A549 (cell line): ENCODE data around the gene FSTL4. TPM values are rescaled to one million over a fixed set of nuclear protein-coding genes. Genes with fewer than 3 reads are reported as not detected.

Experiments
- ATAC-seq, 2 experiments: fragments of 200-7000 bp in 1 of 2; fragments of >200 bp in 1 of 2; cut with Nextera tagmentation in 1 of 2; cut with Tn5 transposase in 1 of 2; 3 replicates each; pipeline versions ENCODE4 v1.8.0 to v1.9.1; 2018 to 2020; ENCODE audit warnings: mild to moderate bottlenecking in 1 of 2, moderate library complexity in 1 of 2
- CTCF ChIA-PET: fragments of 300-600 bp; sonication (Branson Sonifier 250); formaldehyde crosslinking; extraction: SDS; loops from one replicate; lab custom pipeline; 2021; ENCODE audit warnings: antibody characterized with exemption, inconsistent platforms; lab: Yijun Ruan, JAX
- POLR2A ChIA-PET: fragments of 350-600 bp; formaldehyde crosslinking; extraction: SDS; loops from one replicate; lab custom pipeline; 2021; ENCODE audit warnings: antibody characterized with exemption, inconsistent platforms; lab: Yijun Ruan, JAX
- DNase-seq, 2 experiments: peaks; one replicate each; pipeline versions ENCODE4 v3.0.0 to v3.0.0-alpha.2; 2011 to 2016; ENCODE audit warnings: low read depth in 1 of 2, low spot score in 1 of 2
- FAIRE-seq: peaks from 2 replicates; lab custom pipeline; 2011; peaks lifted over from hg19 to GRCh38; lab: Jason Lieb, UNC
- H3K27ac ChIP-seq, 2 experiments: fragments of >200 bp; sonication (Bioruptor Twin); formaldehyde crosslinking; 3 replicates each; pipeline ENCODE4 v1.5.1; 2016 to 2017
- H3K4me1 ChIP-seq: fragments of >200 bp; sonication (Bioruptor Twin); formaldehyde crosslinking; 3 replicates; pipeline ENCODE4 v1.6.1; 2016
- H3K4me2 ChIP-seq: fragments of >200 bp; sonication (Bioruptor Twin); formaldehyde crosslinking; 3 replicates; pipeline ENCODE4 v1.6.1; 2016
- H3K4me3 ChIP-seq: fragments of >200 bp; sonication (Bioruptor Twin); formaldehyde crosslinking; 3 replicates; pipeline ENCODE4 v1.5.1; 2016
- H3K9me3 ChIP-seq: fragments of >200 bp; sonication (Bioruptor Twin); formaldehyde crosslinking; 3 replicates; pipeline ENCODE4 v1.6.1; 2016
- CBX2 ChIP-seq: fragments of 200-600 bp; sonication (generic); IDR thresholded peaks from 2 replicates; pipeline ENCODE4 v1.6.1; 2016; ENCODE audit warnings: low read depth, mild to moderate bottlenecking, borderline replicate concordance
- CBX8 ChIP-seq: fragments of 200-600 bp; sonication (generic); IDR thresholded peaks from 2 replicates; pipeline ENCODE4 v1.6.1; 2016
- CEBPB ChIP-seq, 2 experiments: fragments of >200 bp in 1 of 2; sonication (Bioruptor Twin) in 1 of 2; formaldehyde crosslinking in 1 of 2; IDR thresholded peaks; 2 replicates each; pipeline ENCODE4 v1.6.1; 2012 to 2016
- CHD2 ChIP-seq: fragments of 150-350 bp; IDR thresholded peaks from 2 replicates; pipeline ENCODE4 v1.6.1; 2014; ENCODE audit warnings: low read length; ENCODE audit not compliant: partially characterized antibody
- CHD4 ChIP-seq: fragments of 200-600 bp; sonication (generic); IDR thresholded peaks from 2 replicates; pipeline ENCODE4 v1.6.1; 2016; ENCODE audit warnings: antibody characterized with exemption, mild to moderate bottlenecking, borderline replicate concordance
- EHF ChIP-seq: fragments of 250-450 bp; sonication (Bioruptor Pico); IDR thresholded peaks from 2 replicates; pipeline ENCODE4 v1.5.0; 2020; ENCODE audit warnings: mild to moderate bottlenecking
- EP300 ChIP-seq, 2 experiments: fragments of >200 bp; sonication (Bioruptor Twin); formaldehyde crosslinking; IDR thresholded peaks; 2 replicates in 1 of 2; 3 replicates in 1 of 2; pipeline ENCODE4 v1.6.1; 2016 to 2017
- FOSL2 ChIP-seq, 2 experiments: fragments of 450-650 bp in 1 of 2; fragments of >200 bp in 1 of 2; sonication (Bioruptor Twin) in 1 of 2; formaldehyde crosslinking; IDR thresholded peaks; 2 replicates each; pipeline versions ENCODE4 v1.5.0 to v1.6.1; 2016 to 2020; ENCODE audit warnings: mild to moderate bottlenecking in 1 of 2, moderate library complexity in 1 of 2
- FOXS1 ChIP-seq: fragments of 250-450 bp; sonication (Bioruptor Pico); IDR thresholded peaks from 2 replicates; pipeline ENCODE4 v1.5.0; 2020; ENCODE audit warnings: mild to moderate bottlenecking, moderate library complexity
- GATA3 ChIP-seq: IDR thresholded peaks from 2 replicates; pipeline ENCODE4 v1.6.1; 2012; ENCODE audit warnings: borderline replicate concordance
- HDAC2 ChIP-seq: fragments of 200-600 bp; sonication (generic); IDR thresholded peaks from 2 replicates; pipeline ENCODE4 v1.6.1; 2016
- HEYL ChIP-seq: fragments of 250-450 bp; sonication (Bioruptor Pico); IDR thresholded peaks from 2 replicates; pipeline ENCODE4 v1.8.0; 2021; ENCODE audit warnings: mild to moderate bottlenecking, moderate library complexity
- HOXB5 ChIP-seq: fragments of 250-450 bp; sonication (Bioruptor Pico); IDR thresholded peaks from 2 replicates; pipeline ENCODE4 v1.5.0; 2020; ENCODE audit warnings: mild to moderate bottlenecking, moderate library complexity
- JUN ChIP-seq, 2 experiments: fragments of >200 bp; sonication (Bioruptor Twin); formaldehyde crosslinking; IDR thresholded peaks; 2 replicates in 1 of 2; 3 replicates in 1 of 2; pipeline ENCODE4 v1.6.1; 2016 to 2017
- JUNB ChIP-seq: fragments of >200 bp; sonication (Bioruptor Twin); formaldehyde crosslinking; IDR thresholded peaks from 2 replicates; pipeline ENCODE4 v1.6.1; 2016
- KDM1A ChIP-seq: fragments of 200-600 bp; sonication (generic); IDR thresholded peaks from 2 replicates; pipeline ENCODE4 v1.6.1; 2016; ENCODE audit warnings: low read depth, mild to moderate bottlenecking
- KDM5A ChIP-seq: fragments of 200-600 bp; sonication (generic); IDR thresholded peaks from 2 replicates; pipeline ENCODE4 v1.6.1; 2016; ENCODE audit warnings: antibody characterized with exemption, mild to moderate bottlenecking
- POLR2AphosphoS2 ChIP-seq: conservative IDR thresholded peaks from 2 replicates; pipeline ENCODE4 v1.6.1; 2012; ENCODE audit warnings: low read length, improper control_type of control experiment, inconsistent platforms
- RARB ChIP-seq: fragments of 250-450 bp; sonication (Bioruptor Pico); IDR thresholded peaks from 2 replicates; pipeline ENCODE4 v1.8.0; 2021; ENCODE audit warnings: mild to moderate bottlenecking, moderate library complexity
- RNF2 ChIP-seq: fragments of 200-600 bp; sonication (generic); IDR thresholded peaks from 2 replicates; pipeline ENCODE4 v1.6.1; 2016; ENCODE audit warnings: low read depth, mild to moderate bottlenecking, antibody characterized with exemption, moderate library complexity, borderline replicate concordance
- SMC3 ChIP-seq: fragments of >200 bp; sonication (Bioruptor Twin); formaldehyde crosslinking; IDR thresholded peaks from 3 replicates; pipeline ENCODE4 v1.6.1; 2018; ENCODE audit warnings: inconsistent platforms
- SREBF2 ChIP-seq: fragments of 450-650 bp; IDR thresholded peaks from 2 replicates; pipeline ENCODE4 v1.6.1; 2014; ENCODE audit warnings: mild to moderate bottlenecking, moderate library complexity
- TFCP2L1 ChIP-seq: fragments of 250-450 bp; sonication (Bioruptor Pico); IDR thresholded peaks from 2 replicates; pipeline ENCODE4 v1.5.0; 2021; ENCODE audit warnings: mild to moderate bottlenecking
- ZFP36 ChIP-seq: fragments of 450-650 bp; IDR thresholded peaks from 2 replicates; pipeline ENCODE4 v1.6.1; 2014; ENCODE audit warnings: borderline replicate concordance; ENCODE audit not compliant: partially characterized antibody
- ZSCAN20 ChIP-seq: fragments of 250-450 bp; sonication (Bioruptor Pico); IDR thresholded peaks from 2 replicates; pipeline ENCODE4 v1.8.0; 2022; ENCODE audit warnings: mild to moderate bottlenecking, moderate library complexity
- WGBS: methylation state at CpG from one replicate; pipeline ENCODE4 v1.1.6; 2017; ENCODE audit errors: missing lambda C conversion rate; 5-methylcytosine and 5-hydroxymethylcytosine counted together
- polyA plus RNA-seq, 4 experiments: library from polyadenylated mRNA; depleted of rRNA in 3 of 4; stranded (reverse); fragments of >200 nt; fragmentation: RNase III in 1 of 4; extraction: RNeasy Plus Mini Kit Qiagen cat#74134 plus additional on column Dnase treatment in 1 of 4; gene quantifications; 2 replicates in 3 of 4; 3 replicates in 1 of 4; pipeline ENCODE4 v1.2.3, GENCODE V29; 2011 to 2017
- TF ChIP-seq, protein P1 (sequence below): fragments of 250-450 bp; sonication (Bioruptor Pico); IDR thresholded peaks from 2 replicates; pipeline ENCODE4 v1.5.0; 2021; ENCODE audit warnings: mild to moderate bottlenecking, moderate library complexity, borderline replicate concordance
- TF ChIP-seq, protein P2 (sequence below): IDR thresholded peaks from 2 replicates; pipeline ENCODE4 v1.6.1; 2012
- TF ChIP-seq, protein P3 (sequence below): fragments of 450-650 bp; IDR thresholded peaks from 2 replicates; pipeline ENCODE4 v1.6.1; 2014; ENCODE audit warnings: antibody characterized with exemption

Gene FSTL4
- polyA plus RNA-seq, 2 of the 4 experiments (the other 2 are of a cell fraction): 1.6 to 1.8 TPM

DNA sequence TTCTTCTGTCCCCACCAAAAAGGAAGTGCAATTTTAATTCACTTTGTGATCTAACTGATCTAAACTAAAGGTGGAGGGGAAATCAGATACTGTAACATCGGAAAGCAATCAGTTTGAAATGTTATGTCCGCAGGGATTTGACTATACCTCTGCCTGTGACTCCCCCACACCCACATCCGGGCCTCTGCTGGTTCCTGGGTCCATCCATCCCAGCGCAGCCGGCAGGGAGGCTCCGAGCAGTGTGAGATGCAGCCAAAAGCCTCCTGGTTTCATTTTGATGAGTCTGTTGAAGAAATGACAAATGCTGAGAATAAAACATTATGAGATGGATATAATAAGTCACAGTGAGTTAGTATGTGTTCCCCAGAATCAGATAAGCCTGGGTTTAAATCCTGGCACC, 8.6 kb downstream of the FSTL4 start:
- no peak for ATAC-seq
- POLR2A ChIA-PET: no interaction called here
- Histone ChIP-seq H3K4me1 (no peaks in the 10 kb centered on the region), H3K9me3 (no peaks in the 10 kb centered on the region), H3K4me2 (no peak overlapping the region), H3K27ac (no peak overlapping the region), H3K4me3 (no peak overlapping the region)
- 47% methylated on average over 6 of the region's 6 CpGs for WGBS
- CTCF ChIA-PET: no interaction called here
- FAIRE-seq: no peak
- no peak for DNase-seq
- TF ChIP-seq FOXS1 (CRISPR knock-in tag) (no peak), ZSCAN20 (no peak), TFCP2L1 (CRISPR knock-in tag) (no peak), EHF (no peak), FOSL2 (IDR thresholded peaks at IDR 0.05) (no peak), FOSL2 (CRISPR knock-in tag; IDR thresholded peaks at IDR 0.05) (no peak), CBX8 (no peak), CEBPB (IDR thresholded peaks at IDR 0.05) (no peak), JUNB (no peak), HOXB5 (no peak), GATA3 (no peak), POLR2AphosphoS2 (no peak), HDAC2 (no peak), RNF2 (no peak), SREBF2 (no peak), EP300 (IDR thresholded peaks at IDR 0.05) (no peak), CBX2 (no peak)

DNA sequence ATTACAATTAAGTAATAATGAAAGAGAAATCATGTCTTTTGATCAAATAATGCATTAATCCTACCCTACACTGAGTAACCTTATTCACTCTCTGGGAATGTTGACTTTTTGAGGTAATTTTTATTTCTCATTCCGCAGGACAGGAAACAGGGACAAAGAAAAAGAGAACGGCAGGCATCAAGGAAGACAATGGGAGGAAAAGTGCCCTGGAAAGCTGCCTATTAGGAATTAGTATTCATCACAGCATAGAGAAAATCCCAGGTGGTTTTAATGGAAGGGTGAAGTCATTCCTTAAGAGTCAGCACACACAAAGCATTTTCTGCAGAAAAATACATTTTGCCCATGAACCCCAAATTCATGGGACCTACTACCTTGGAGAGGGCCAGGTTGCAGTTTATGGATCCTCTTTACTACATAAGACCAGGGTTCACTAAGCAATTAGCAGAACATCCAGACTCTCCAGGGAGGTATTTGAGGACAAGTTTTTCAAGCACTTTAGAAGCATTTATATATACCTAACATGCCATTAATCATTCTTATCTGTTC, 9.4 kb downstream of the FSTL4 start:
- TF ChIP-seq EP300 (IDR thresholded peaks at IDR 0.05) (no peak), ZSCAN20 (no peak)
- TF ChIP-seq, all 56 proteins: peak for 0
- ATAC-seq: no peak
- CTCF ChIA-PET: interaction anchor here (0.8 to 1.2 kb wide), 2 partner anchors 8 to 44 kb away, joined by 3 read pairs; no protein-coding TSS in a partner anchor
- FAIRE-seq: no peak
- no peak overlapping the region for H3K4me2 ChIP-seq
- no peaks in the 10 kb centered on the region for H3K9me3 ChIP-seq
- H3K4me3 ChIP-seq: no peak overlapping the region
- 58% methylated on average over 2 of the region's 2 CpGs for WGBS
- no peaks in the 10 kb centered on the region for H3K4me1 ChIP-seq
- POLR2A ChIA-PET: no interaction called here
- no peak overlapping the region for H3K27ac ChIP-seq
- no peak for DNase-seq

DNA sequence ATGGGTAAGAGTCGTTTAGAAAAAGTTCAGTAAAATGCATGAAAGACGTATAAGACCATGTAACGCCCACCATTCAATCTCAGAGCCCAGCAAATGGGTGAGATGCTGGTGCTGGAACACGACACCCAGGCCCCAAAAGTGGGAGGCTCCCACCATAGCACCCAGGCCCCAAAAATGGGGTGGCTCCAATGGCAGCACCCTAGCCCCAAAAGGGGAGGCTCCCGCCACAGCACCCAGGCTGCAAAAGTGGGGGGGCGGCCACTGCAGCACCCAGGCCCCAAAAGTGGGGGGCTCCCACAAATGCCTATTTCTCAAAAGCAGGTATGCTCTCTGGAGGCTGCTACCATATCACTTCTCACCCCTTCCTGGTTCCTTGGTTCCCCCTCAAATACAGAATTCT, 12.7 kb downstream of the FSTL4 start:
- no peak overlapping the region for H3K4me2 ChIP-seq
- FAIRE-seq (no peak), ATAC-seq (no peak), DNase-seq (no peak)
- H3K27ac ChIP-seq: no peak overlapping the region
- 50% methylated on average over 6 of the region's 6 CpGs for WGBS
- no peak for TF ChIP-seq JUN (IDR thresholded peaks at IDR 0.05)
- no peak for TF ChIP-seq RARB (CRISPR knock-in tag)
- TF ChIP-seq ZFP36: no peak
- TF ChIP-seq KDM1A: no peak
- TF ChIP-seq, protein P1, sequence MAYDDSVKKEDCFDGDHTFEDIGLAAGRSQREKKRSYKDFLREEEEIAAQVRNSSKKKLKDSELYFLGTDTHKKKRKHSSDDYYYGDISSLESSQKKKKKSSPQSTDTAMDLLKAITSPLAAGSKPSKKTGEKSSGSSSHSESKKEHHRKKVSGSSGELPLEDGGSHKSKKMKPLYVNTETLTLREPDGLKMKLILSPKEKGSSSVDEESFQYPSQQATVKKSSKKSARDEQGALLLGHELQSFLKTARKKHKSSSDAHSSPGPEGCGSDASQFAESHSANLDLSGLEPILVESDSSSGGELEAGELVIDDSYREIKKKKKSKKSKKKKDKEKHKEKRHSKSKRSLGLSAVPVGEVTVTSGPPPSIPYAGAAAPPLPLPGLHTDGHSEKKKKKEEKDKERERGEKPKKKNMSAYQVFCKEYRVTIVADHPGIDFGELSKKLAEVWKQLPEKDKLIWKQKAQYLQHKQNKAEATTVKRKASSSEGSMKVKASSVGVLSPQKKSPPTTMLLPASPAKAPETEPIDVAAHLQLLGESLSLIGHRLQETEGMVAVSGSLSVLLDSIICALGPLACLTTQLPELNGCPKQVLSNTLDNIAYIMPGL (CRISPR knock-in tag): no peak
- TF ChIP-seq EP300 (IDR thresholded peaks at IDR 0.05): no peak
- TF ChIP-seq CHD4: no peak
- TF ChIP-seq, protein P2, sequence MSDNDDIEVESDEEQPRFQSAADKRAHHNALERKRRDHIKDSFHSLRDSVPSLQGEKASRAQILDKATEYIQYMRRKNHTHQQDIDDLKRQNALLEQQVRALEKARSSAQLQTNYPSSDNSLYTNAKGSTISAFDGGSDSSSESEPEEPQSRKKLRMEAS: no peak
- TF ChIP-seq KDM5A: no peak
- no peak for TF ChIP-seq SMC3
- no peak for TF ChIP-seq EHF
- TF ChIP-seq HEYL (CRISPR knock-in tag): no peak
- no peak for TF ChIP-seq CHD2
- TF ChIP-seq RNF2: no peak
- TF ChIP-seq, protein P3, sequence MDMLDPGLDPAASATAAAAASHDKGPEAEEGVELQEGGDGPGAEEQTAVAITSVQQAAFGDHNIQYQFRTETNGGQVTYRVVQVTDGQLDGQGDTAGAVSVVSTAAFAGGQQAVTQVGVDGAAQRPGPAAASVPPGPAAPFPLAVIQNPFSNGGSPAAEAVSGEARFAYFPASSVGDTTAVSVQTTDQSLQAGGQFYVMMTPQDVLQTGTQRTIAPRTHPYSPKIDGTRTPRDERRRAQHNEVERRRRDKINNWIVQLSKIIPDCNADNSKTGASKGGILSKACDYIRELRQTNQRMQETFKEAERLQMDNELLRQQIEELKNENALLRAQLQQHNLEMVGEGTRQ: no peak
- TF ChIP-seq FOXS1 (CRISPR knock-in tag): no peak
- ChIA-PET POLR2A (no interaction called here), CTCF (no interaction called here)
- H3K4me1 ChIP-seq: no peaks in the 10 kb centered on the region
- no peaks in the 10 kb centered on the region for H3K9me3 ChIP-seq
- H3K4me3 ChIP-seq: no peak overlapping the region
